ENCODE data around the gene CDK18. TPM values are rescaled to one million over a fixed set of nuclear protein-coding genes. Genes with fewer than 3 reads are reported as not detected.

The CDK18 gene
- total RNA-seq, 4 donors from 2014 or later, result 4.8 to 12.9 (median 9.9) TPM

GRCh38 chr1:205488074-205488723 lies 16.3 kb upstream of the CDK18 start:
- DNase-seq (ENCODE audit: extremely low spot score), result no peak
- H3K27me3 ChIP-seq, result peaks cover 0 to 52% (median 0%) of the 10 kb centered on the region in 4 donors
- H3K9me3 ChIP-seq, result no peaks in the 10 kb centered on the region
- 48% methylated on average over 9 of the region's 9 CpGs for WGBS
- H3K36me3 ChIP-seq, result no peaks in the 10 kb centered on the region
- no peak overlapping the region for H3K4me3 ChIP-seq
- intact Hi-C loops (cut with DNase I), result loop anchor here (5.0 kb wide), 1 partner anchor 136 kb away; no protein-coding TSS in a partner anchor
- no peak overlapping the region for H3K27ac ChIP-seq (replicated peaks in 1 of 4)
- TF ChIP-seq EP300 (IDR thresholded peaks at IDR 0.05), result no peak
- TF ChIP-seq POLR2A (IDR thresholded peaks at IDR 0.05; ENCODE audit: low read depth), result no peak
- TF ChIP-seq, protein P1, sequence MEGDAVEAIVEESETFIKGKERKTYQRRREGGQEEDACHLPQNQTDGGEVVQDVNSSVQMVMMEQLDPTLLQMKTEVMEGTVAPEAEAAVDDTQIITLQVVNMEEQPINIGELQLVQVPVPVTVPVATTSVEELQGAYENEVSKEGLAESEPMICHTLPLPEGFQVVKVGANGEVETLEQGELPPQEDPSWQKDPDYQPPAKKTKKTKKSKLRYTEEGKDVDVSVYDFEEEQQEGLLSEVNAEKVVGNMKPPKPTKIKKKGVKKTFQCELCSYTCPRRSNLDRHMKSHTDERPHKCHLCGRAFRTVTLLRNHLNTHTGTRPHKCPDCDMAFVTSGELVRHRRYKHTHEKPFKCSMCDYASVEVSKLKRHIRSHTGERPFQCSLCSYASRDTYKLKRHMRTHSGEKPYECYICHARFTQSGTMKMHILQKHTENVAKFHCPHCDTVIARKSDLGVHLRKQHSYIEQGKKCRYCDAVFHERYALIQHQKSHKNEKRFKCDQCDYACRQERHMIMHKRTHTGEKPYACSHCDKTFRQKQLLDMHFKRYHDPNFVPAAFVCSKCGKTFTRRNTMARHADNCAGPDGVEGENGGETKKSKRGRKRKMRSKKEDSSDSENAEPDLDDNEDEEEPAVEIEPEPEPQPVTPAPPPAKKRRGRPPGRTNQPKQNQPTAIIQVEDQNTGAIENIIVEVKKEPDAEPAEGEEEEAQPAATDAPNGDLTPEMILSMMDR (IDR thresholded peaks at IDR 0.05), result peak; percentile 79 to 82 (median 81)
- no peak for TF ChIP-seq POLR2AphosphoS5 (IDR thresholded peaks at IDR 0.05)
- peaks cover 8 to 15% (median 12%) of the 10 kb centered on the region in 4 donors for H3K4me1 ChIP-seq

GRCh38 chr1:205491794-205492193 lies 12.7 kb upstream of the CDK18 start:
- Histone ChIP-seq H3K27ac (replicated peaks in 1 of 4) (no peak overlapping the region), H3K36me3 (no peaks in the 10 kb centered on the region), H3K4me1 (peaks cover 14 to 26% (median 19%) of the 10 kb centered on the region in 4 donors), H3K4me3 (no peak overlapping the region), H3K27me3 (peaks cover 0 to 34% (median 0%) of the 10 kb centered on the region in 4 donors), H3K9me3 (no peaks in the 10 kb centered on the region)
- TF ChIP-seq POLR2A (IDR thresholded peaks at IDR 0.05; ENCODE audit: low read depth) (no peak), POLR2AphosphoS5 (IDR thresholded peaks at IDR 0.05) (no peak), EP300 (IDR thresholded peaks at IDR 0.05) (no peak)
- TF ChIP-seq, protein P1 (IDR thresholded peaks at IDR 0.05), result no peak
- DNase-seq (ENCODE audit: extremely low spot score), result no peak
- WGBS, result 90% methylated on average over 4 of the region's 4 CpGs
- intact Hi-C loops (cut with DNase I), result loop anchor here (2.0 kb wide), 1 partner anchor 31 kb away; no protein-coding TSS in a partner anchor

DNA sequence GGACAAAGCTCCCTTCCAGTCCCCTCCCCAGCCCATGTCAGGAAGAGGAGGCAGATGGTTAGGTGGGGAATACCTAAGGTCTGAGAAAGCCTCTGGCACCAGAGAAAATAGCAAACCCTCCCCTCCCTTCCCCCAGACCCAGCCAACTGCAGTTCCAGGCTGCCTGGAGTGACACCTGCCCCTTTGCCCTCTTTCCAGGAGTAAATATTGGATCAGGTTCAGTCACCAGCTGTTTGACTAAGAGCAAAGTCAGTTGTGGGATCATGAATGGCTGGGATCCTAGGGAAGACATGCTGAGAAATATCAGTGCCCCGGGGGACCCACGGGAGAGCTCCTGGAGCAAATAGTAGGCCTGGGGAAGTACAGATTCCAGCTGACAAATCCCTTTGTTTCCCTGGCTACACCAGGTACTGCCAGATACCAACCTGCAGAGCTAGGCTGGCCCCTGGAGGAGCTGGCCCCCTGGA lies 12.2 kb upstream of the CDK18 start:
- WGBS, result 60% methylated on average over 2 of the region's 2 CpGs
- no peak overlapping the region for H3K27ac ChIP-seq (replicated peaks in 1 of 4)
- TF ChIP-seq, protein P1 (IDR thresholded peaks at IDR 0.05), result no peak
- no peak for TF ChIP-seq POLR2A (IDR thresholded peaks at IDR 0.05; ENCODE audit: low read depth)
- no peak for TF ChIP-seq EP300 (IDR thresholded peaks at IDR 0.05)
- TF ChIP-seq POLR2AphosphoS5 (IDR thresholded peaks at IDR 0.05), result no peak
- peaks cover 14 to 26% (median 19%) of the 10 kb centered on the region in 4 donors for H3K4me1 ChIP-seq
- DNase-seq (ENCODE audit: extremely low spot score), result no peak
- no peaks in the 10 kb centered on the region for H3K36me3 ChIP-seq
- intact Hi-C loops (cut with DNase I), result loop anchor here (2.0 kb wide), 1 partner anchor 31 kb away; no protein-coding TSS in a partner anchor
- H3K27me3 ChIP-seq, result peaks cover 0 to 31% (median 0%) of the 10 kb centered on the region in 4 donors
- H3K4me3 ChIP-seq, result no peak overlapping the region
- no peaks in the 10 kb centered on the region for H3K9me3 ChIP-seq

DNA sequence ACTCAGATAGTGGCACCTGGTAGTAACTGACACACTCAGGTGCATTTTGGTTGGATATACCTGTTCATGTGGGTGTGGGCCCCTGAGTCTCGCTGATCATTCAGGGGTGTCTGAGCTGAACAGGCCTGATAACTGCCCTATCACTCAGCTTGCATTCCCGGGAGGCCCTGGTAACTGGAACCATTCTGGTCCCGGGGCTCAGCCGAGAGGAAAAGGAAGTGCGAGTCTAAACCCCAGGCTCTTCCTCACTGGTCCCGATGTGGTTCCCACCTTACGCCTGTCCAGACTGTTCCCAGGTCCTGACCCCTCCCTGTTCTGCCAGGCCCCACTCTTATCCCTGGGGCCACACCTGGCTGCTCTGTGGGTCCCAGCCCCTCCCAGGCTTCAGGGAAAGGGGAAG lies 11.7 kb upstream of the CDK18 start:
- intact Hi-C loops (cut with DNase I), result loop anchor here (2.0 kb wide), 1 partner anchor 30 kb away; no protein-coding TSS in a partner anchor
- H3K4me1 ChIP-seq, result peaks cover 14 to 26% (median 19%) of the 10 kb centered on the region in 4 donors
- DNase-seq (ENCODE audit: extremely low spot score), result no peak
- 52% methylated on average over 4 of the region's 7 CpGs for WGBS
- TF ChIP-seq EP300 (IDR thresholded peaks at IDR 0.05), result no peak
- TF ChIP-seq, protein P1 (IDR thresholded peaks at IDR 0.05), result no peak
- no peak for TF ChIP-seq POLR2A (IDR thresholded peaks at IDR 0.05; ENCODE audit: low read depth)
- TF ChIP-seq POLR2AphosphoS5 (IDR thresholded peaks at IDR 0.05), result no peak
- no peaks in the 10 kb centered on the region for H3K9me3 ChIP-seq
- H3K27ac ChIP-seq (replicated peaks in 1 of 4), result peak overlapping the region in 2 of 4 donors; percentile 8 to 23
- no peaks in the 10 kb centered on the region for H3K36me3 ChIP-seq
- no peak overlapping the region for H3K4me3 ChIP-seq
- peaks cover 0 to 31% (median 0%) of the 10 kb centered on the region in 4 donors for H3K27me3 ChIP-seq
